ENCODE data around the gene TRAPPC5.

TRAPPC5 gene

DNA sequence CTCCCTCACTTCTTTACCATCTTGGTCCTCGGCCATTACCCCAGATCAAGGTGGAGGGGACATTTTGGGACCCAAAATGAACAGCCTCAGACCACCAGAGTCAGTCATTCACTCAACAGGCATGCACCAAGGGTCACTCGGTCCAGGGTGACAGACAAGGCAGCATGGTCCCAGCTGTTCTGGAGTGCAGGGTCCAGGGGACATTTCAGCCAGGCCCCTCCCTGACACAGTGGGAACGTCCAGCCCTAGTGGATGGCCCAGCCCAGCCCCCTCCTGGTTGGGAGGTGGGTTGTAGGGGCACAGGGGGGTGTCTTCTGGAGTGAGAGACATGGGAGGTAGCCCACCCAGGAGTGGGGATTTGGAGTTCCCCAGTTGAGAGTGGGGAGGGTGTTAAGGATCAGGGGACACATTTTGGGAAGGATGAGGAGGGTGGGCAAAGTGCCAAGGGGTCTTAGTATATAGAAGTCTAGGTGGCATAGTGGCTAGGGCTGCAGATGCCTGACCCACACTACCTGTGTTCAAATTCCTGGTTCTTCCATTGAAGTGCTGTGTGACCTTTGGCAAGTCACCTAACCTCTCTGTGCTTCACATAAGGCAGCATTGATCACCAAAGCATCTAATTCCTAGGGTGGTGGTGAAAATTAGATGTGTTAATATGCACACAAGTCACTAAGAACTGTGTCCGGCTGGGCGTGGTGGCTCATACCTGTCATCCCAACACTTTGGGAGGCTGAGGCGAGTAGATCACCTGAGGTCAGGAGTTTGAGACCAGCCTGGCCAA is 23.8 kb downstream of the TRAPPC5 start:
- no peak for DNase-seq (ENCODE audit: low read depth)
- in situ Hi-C loops (cut with HindIII; ENCODE audit: low sequenced_read_pairs) = no loop called here
- TF ChIP-seq, protein P1, sequence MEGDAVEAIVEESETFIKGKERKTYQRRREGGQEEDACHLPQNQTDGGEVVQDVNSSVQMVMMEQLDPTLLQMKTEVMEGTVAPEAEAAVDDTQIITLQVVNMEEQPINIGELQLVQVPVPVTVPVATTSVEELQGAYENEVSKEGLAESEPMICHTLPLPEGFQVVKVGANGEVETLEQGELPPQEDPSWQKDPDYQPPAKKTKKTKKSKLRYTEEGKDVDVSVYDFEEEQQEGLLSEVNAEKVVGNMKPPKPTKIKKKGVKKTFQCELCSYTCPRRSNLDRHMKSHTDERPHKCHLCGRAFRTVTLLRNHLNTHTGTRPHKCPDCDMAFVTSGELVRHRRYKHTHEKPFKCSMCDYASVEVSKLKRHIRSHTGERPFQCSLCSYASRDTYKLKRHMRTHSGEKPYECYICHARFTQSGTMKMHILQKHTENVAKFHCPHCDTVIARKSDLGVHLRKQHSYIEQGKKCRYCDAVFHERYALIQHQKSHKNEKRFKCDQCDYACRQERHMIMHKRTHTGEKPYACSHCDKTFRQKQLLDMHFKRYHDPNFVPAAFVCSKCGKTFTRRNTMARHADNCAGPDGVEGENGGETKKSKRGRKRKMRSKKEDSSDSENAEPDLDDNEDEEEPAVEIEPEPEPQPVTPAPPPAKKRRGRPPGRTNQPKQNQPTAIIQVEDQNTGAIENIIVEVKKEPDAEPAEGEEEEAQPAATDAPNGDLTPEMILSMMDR (IDR thresholded peaks at IDR 0.05; ENCODE audit: low read depth, low read length, missing control alignments) = no peak
- no peak overlapping the region for H3K4me3 ChIP-seq (ENCODE audit: low read depth, low read length)

DNA sequence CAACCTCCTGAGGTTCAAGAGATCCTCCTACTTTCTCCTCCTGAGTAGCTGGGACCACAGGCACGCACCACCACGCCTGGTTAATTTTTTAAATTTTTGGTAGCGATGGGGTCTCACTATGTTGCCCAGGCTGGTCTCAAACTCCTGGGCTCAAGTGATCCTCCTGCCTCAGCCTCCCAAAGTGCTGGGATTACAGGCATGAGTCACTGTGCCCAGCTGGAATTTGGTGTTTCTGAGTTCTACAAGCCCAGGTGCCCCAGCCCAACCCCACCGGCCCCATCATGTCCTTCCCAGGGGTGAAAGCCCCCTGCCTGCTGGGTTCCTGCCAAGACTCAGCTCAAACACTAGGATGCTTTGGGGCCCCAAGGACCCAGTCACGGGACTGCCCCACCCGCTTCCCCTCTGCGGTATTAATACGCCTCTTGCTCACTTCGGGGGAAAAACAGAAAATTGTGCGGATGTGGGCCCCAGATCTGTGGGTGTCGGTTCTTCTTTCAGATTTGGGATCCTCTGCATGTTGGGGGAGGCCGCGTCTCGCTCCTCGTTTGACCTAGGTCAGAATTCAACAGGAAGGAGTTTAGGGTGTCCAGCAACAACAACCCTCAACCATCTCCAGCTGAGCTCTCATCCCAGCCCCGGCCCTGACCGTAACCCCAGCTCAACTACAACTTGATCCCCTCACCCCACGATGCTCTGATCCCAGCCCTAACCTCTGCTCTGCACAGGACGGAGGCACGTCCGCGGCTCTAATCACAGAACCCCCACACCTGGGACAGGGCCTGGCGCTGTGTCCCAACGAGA is 25.0 kb downstream of the TRAPPC5 start:
- in situ Hi-C loops (cut with HindIII; ENCODE audit: low sequenced_read_pairs) = no loop called here
- DNase-seq (ENCODE audit: low read depth) = no peak
- no peak overlapping the region for H3K4me3 ChIP-seq (ENCODE audit: low read depth, low read length)
- TF ChIP-seq, protein P1 (IDR thresholded peaks at IDR 0.05; ENCODE audit: low read depth, low read length, missing control alignments) = no peak

DNA sequence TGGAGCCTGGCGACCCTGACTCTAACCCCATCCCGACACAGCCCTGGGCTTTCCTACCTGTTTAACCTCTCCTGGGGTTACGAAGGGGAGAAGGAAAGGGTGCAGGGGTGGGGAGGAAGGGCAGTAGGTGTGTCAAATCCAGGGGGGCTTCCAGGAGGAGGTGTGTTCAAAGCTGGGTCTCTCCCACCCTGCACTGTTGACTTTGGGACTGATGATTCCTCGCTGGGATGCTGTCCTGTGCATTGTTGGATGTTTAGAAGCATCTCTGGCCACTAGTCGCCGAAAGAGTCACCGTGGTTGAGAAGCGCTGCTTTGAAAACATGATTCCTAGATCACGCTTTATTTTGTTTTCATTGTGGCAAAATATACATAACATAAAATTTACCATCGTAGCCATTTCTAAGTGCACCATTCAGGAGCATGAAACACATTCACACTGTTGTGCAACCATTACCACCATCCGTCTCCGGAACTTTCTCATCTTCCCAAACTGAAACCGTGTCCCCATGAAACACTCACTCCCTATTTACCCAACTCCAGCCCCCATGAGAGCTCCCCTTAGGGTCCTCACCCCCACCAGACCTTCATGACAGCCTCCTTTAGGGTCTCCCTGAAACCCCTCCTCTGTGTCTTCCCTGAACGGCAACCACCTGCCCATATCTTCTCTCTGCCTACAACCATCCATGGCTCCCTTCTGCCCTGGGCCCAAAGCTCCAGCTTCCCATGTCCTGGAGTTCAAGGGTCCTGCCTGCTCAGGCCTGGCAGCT is 25.7 kb downstream of the TRAPPC5 start:
- in situ Hi-C loops (cut with HindIII; ENCODE audit: low sequenced_read_pairs) = no loop called here
- H3K4me3 ChIP-seq (ENCODE audit: low read depth, low read length) = no peak overlapping the region
- TF ChIP-seq, protein P1 (IDR thresholded peaks at IDR 0.05; ENCODE audit: low read depth, low read length, missing control alignments) = no peak
- no peak for DNase-seq (ENCODE audit: low read depth)

DNA sequence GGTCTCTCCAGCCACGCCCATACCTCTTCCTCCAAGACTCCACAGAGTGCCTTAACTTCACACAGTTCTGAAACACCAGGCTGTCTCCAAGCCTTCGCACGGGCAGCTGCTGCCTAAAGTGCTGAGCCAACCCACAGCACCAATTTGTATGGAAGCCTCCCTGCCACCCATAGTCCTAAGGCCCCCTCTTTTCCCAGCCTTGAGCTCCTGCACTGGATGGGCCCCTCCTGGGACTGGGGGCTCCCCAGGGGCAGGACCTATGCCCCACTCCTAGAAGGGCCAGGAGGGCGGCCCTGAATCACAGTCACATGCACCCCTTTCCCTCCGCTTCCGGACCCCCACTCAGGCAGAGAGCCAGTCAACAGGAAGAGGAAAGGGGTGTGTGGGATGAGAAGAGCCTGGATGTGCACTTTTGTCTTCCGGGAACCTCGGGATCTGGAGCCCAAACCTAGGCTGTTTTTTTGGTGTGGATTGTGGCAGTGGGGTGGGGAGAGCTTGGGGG is 26.4 kb downstream of the TRAPPC5 start:
- DNase-seq (ENCODE audit: low read depth) = no peak
- in situ Hi-C loops (cut with HindIII; ENCODE audit: low sequenced_read_pairs) = no loop called here
- TF ChIP-seq, protein P1 (IDR thresholded peaks at IDR 0.05; ENCODE audit: low read depth, low read length, missing control alignments) = no peak
- no peak overlapping the region for H3K4me3 ChIP-seq (ENCODE audit: low read depth, low read length)

DNA sequence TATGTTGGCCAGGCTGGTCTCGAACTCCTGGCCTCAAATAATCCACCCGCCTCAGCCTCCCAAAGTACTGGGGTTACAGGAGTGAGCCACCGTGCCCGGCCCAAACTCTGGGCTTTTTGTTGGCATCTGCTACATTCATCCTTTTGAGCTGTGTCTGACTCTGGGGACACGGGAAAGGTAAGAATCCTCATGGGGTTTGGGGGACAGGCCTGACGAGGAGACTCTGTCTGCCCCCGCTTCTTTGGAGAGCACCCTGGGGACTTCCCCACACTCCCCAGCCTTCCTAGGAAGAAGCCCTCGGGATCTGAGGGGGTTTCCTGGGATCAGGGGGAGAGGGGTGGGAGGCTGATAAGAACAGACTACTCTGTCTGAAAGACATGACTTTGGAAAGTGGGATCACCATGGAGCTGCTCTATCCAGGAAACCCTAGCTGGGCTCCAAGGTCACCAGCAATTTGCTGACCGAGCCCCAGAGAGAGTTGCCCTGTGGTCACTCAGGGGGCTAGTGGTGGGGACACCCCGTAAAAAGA is 29.4 kb downstream of the TRAPPC5 start:
- DNase-seq (ENCODE audit: low read depth) = no peak
- H3K4me3 ChIP-seq (ENCODE audit: low read depth, low read length) = no peak overlapping the region
- TF ChIP-seq, protein P1 (IDR thresholded peaks at IDR 0.05; ENCODE audit: low read depth, low read length, missing control alignments) = no peak
- in situ Hi-C loops (cut with HindIII; ENCODE audit: low sequenced_read_pairs) = no loop called here

DNA sequence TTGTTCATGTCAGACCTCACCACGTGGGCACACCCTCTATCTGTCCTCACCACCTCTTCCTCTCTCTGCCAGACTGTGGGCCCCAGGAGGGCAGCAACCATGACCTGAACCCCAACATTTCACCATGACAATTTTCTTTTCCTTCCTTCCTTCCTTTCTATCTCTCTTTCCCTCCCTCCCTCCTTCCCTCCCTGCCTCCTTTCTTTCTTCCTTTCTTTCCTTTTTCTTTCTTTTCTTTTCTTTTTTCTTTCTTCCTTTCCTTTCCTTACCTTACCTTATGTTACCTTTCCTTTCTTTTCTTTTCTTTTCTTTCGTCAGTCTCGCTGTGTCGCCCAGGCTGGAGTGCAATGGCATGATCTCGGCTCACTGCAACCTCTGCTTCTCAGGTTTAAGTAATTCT is 30.0 kb downstream of the TRAPPC5 start:
- H3K4me3 ChIP-seq (ENCODE audit: low read depth, low read length) = no peak overlapping the region
- in situ Hi-C loops (cut with HindIII; ENCODE audit: low sequenced_read_pairs) = no loop called here
- TF ChIP-seq, protein P1 (IDR thresholded peaks at IDR 0.05; ENCODE audit: low read depth, low read length, missing control alignments) = no peak
- no peak for DNase-seq (ENCODE audit: low read depth)
